HFFc6 (cell line): Measurements from ENCODE around the gene OSBPL5. TPM values are rescaled to one million over a fixed set of nuclear protein-coding genes. Genes with fewer than 3 reads are reported as not detected.

ENCODE experiments used
- DNase-seq: peaks from one replicate; pipeline ENCODE4 v3.0.0-alpha.2; 2018
- H3K27ac Mint-ChIP-seq: 2 replicates; pipeline ENCODE4 v1.8.0; 2020; ENCODE audit warnings: mild to moderate bottlenecking, mixed read lengths
- H3K27me3 Mint-ChIP-seq: 2 replicates; pipeline ENCODE4 v1.8.0; 2021; ENCODE audit warnings: mild to moderate bottlenecking, moderate library complexity, mixed read lengths; ENCODE audit not compliant: insufficient read depth
- H3K36me3 Mint-ChIP-seq: 2 replicates; pipeline ENCODE4 v1.8.0; 2021; ENCODE audit warnings: low read depth, mixed read lengths
- H3K4me1 Mint-ChIP-seq: 2 replicates; pipeline ENCODE4 v1.8.0; 2020; ENCODE audit warnings: low read depth, mixed read lengths
- H3K4me3 Mint-ChIP-seq: 2 replicates; pipeline ENCODE4 v1.8.0; 2020; ENCODE audit warnings: mild to moderate bottlenecking, moderate library complexity, mixed read lengths
- H3K9me3 Mint-ChIP-seq: 2 replicates; pipeline ENCODE4 v1.8.0; 2020; ENCODE audit warnings: mild to moderate bottlenecking, mixed read lengths
- CTCF ChIP-seq: fragments of 200-600 bp; sonication (generic); IDR thresholded peaks from 2 replicates; pipeline ENCODE4 v1.5.0; 2021; ENCODE audit warnings: antibody characterized with exemption, mild to moderate bottlenecking
- total RNA-seq, 6 experiments: library from RNA; stranded (reverse); fragmentation: NEBNext Ultra II Directional; extraction: Animal tissue kit (Norgen Biotek cat#: 25700); gene quantifications; 2 replicates in 1 of 6; 3 replicates in 5 of 6; pipeline ENCODE4 v1.2.3, GENCODE V29; 2021

The OSBPL5 gene
- total RNA-seq, 6 experiments from 2014 or later, result 32.6 to 42.6 (median 36.7) TPM

- H3K4me1 Mint-ChIP-seq, result peaks cover 10% of the 10 kb centered on the region
These were observed 56.9 kb downstream of the OSBPL5 start for GRCh38 chr11:3108183-3108721.

DNA sequence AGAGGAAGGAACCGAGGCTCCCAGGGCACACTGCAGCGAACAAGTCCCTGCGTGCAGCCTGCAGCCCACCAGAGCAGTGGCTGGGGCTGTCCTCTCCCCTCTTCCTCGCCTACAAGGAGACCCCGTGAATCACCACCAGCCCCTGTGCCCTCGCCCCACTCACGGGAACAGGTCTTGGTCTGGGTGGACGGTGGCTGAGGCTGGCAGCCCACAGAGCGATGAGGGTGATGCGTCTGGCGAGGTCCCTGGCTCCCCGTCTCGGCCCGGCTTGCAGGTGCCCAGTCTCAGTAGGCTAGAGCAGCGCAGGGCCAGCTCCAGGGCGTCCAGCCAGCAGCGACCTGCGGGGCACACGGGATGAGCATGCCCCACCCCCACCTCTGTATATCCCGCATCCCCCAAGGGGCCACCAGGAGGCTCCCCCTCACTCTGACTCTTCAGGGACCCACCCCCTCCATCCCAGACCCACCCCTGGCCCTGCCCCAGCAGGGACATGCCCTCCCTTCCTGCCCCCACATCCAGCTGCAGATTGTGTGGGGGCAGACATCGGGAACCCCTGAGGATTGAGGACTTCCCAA, 57.4 kb downstream of the OSBPL5 start:
- Mint-ChIP-seq H3K4me3 (no peak overlapping the region), H3K27ac (no peak overlapping the region), H3K36me3 (peaks cover 25% of the 10 kb centered on the region), H3K27me3 (peaks cover 3% of the 10 kb centered on the region), H3K4me1 (peaks cover 9% of the 10 kb centered on the region), H3K9me3 (no peaks in the 10 kb centered on the region)
- no peak for TF ChIP-seq CTCF
- DNase-seq, result no peak

More at GRCh38 chr11:3108183-3108721, 56.9 kb downstream of the OSBPL5 start:
- H3K27me3 Mint-ChIP-seq, result peaks cover 3% of the 10 kb centered on the region
- no peak for TF ChIP-seq CTCF
- H3K4me3 Mint-ChIP-seq, result no peak overlapping the region
- H3K36me3 Mint-ChIP-seq, result peaks cover 30% of the 10 kb centered on the region
- H3K9me3 Mint-ChIP-seq, result no peaks in the 10 kb centered on the region
- no peak overlapping the region for H3K27ac Mint-ChIP-seq
- DNase-seq, result no peak

DNA sequence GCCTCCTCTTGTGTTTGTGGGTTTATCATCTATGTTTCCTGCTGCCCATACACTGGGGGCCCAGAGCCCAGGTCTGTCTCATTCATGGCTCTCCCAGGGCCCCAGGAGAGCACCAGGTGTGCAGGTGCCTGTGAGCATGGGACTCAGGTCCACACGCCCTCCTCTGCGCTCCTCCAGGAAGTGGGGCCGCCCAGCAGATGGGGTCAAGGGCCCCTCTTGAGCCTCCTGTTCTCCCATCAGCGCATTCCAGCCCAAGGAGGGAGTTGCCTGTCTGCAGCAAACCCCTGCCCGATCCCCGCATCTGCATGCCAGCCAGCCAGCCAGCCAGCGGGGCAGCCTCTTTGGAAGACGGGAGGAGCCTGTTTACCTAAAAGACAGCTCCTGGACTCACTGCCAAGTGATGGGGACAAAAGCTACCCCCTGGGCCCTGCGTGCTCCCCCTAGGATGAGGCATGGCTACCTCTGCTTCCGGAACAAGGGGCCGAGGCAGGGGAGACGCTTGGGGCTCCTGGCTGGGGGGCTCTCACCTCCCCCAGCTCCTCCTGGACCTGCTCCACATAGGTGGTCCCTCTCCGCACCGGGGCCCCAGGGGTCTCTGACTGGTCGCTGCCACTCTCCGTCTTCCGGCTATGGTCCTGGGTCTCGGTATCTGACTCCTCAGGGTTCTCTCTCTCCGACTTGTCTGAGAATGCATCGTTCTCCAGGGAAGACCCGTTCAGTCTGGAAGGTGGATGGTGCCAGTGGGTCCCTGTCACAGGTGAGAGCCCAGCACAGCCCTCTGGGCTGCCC, 58.2 kb downstream of the OSBPL5 start:
- Mint-ChIP-seq H3K36me3 (peaks cover 17% of the 10 kb centered on the region), H3K4me3 (no peak overlapping the region), H3K27me3 (peaks cover 3% of the 10 kb centered on the region), H3K27ac (no peak overlapping the region), H3K4me1 (peaks cover 1% of the 10 kb centered on the region), H3K9me3 (no peaks in the 10 kb centered on the region)
- no peak for TF ChIP-seq CTCF
- DNase-seq, result no peak

DNA sequence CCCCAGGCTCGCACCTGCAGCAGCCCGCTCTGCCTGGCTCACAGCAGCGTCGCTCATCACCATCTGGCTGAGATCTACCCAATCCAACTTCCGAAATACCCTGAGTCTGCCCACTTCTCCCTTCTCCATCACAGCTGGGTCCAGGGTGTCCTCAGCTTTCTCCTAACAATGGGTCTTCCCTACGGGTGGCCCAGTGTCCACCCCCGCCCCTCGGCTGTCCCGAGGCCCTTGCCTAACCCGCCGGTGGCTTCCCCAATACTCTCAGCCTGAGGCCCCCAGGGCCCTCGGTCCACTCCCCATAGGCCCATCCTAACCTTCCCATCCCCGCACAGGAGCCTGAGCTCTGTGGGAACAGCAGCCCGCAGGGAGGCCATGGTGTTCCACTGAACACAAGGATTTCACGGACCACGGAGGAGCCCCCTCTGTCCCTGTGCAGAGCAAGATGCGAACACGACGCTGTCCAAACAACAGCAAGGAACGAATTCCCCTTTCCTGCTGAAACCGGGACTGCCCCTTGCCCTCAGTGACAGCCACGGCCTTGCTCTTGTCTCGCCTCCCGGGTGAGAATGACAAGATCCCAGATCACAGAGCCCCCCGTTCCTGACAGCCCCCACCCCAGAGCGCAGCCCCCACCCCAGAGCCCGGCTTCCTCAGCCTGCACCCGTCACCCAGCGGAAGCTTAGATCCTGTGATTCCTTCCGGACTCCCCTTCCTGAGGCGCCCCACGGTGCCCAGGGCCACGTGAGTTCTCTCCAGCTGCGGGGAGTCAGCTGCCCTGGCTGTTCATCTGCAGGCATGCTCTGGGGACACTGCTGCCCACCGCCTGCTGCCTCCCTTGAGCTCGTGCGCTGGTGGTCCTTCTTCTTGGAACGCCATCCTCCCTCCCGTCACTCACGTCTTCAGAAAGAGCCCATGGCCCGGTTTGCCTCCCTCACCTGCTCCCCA, 59.0 kb downstream of the OSBPL5 start:
- no peak overlapping the region for H3K4me3 Mint-ChIP-seq
- H3K27me3 Mint-ChIP-seq, result peaks cover 3% of the 10 kb centered on the region
- no peaks in the 10 kb centered on the region for H3K4me1 Mint-ChIP-seq
- no peak for DNase-seq
- H3K9me3 Mint-ChIP-seq, result no peaks in the 10 kb centered on the region
- no peak for TF ChIP-seq CTCF
- H3K27ac Mint-ChIP-seq, result no peak overlapping the region
- peaks cover 9% of the 10 kb centered on the region; the same call in 1 of the 2 replicates for H3K36me3 Mint-ChIP-seq
